HCT116 (cell line): ENCODE data around the gene SGPP2.

Experiments used
- CEBPB ChIP-seq: IDR thresholded peaks from 2 replicates; pipeline ENCODE4 v1.6.1; 2012; ENCODE audit warnings: low read depth
- CTCF ChIP-seq, 3 experiments: fragments of 200-600 bp in 1 of 3; sonication (generic) in 1 of 3; IDR thresholded peaks in 2 of 3; conservative IDR thresholded peaks in 1 of 3; 2 replicates each; pipeline ENCODE4 v1.5.1; 2012 to 2017; ENCODE audit warnings: low read depth in 2 of 3, low read length in 2 of 3, antibody characterized with exemption in 1 of 3, borderline replicate concordance in 1 of 3, control low read depth in 1 of 3, mild to moderate bottlenecking in 1 of 3, mixed read lengths in 1 of 3, mixed run types in 1 of 3, moderate library complexity in 1 of 3; ENCODE audit not compliant: insufficient read depth in 1 of 3
- JUND ChIP-seq: IDR thresholded peaks from 2 replicates; pipeline ENCODE4 v1.6.1; 2012
- RAD21 ChIP-seq: IDR thresholded peaks from 2 replicates; pipeline ENCODE4 v1.6.1; 2012; ENCODE audit warnings: low read depth, mild to moderate bottlenecking
- SIN3A ChIP-seq: IDR thresholded peaks from 2 replicates; pipeline ENCODE4 v1.6.1; 2012; ENCODE audit warnings: low read depth
- SP1 ChIP-seq: IDR thresholded peaks from 2 replicates; pipeline ENCODE4 v1.6.1; 2012; ENCODE audit warnings: low read depth

GRCh38 chr2:222609381-222609780, 185.0 kb downstream of the SGPP2 start:
- TF ChIP-seq CEBPB (no peak), CTCF (IDR thresholded peaks at IDR 0.05 in 2 of 3, conservative IDR thresholded peaks at IDR 0.05 in 1 of 3; ENCODE audit: borderline replicate concordance in 1 of 3, insufficient read depth in 1 of 3, low read depth in 2 of 3, low read length in 2 of 3) (no peak), SIN3A (no peak), RAD21 (no peak), JUND (no peak), SP1 (no peak)
